Measurements from ENCODE around the gene CCR4. TPM values are rescaled to one million over a fixed set of nuclear protein-coding genes. Genes with fewer than 3 reads are reported as not detected.
"Not testable (repeated sequence)": the region's sequence is repeated elsewhere in the genome, so short reads cannot be mapped to it uniquely, and the experiment has no call there.

Gene CCR4
- 1 to 10 TPM; 4.3 to 9.4 (median 5.6) TPM for total RNA-seq
- polyA plus RNA-seq: 1 to 10 TPM in 1 of 3 donors, under 1 TPM in 2; 0.28 to 1.4 (median 0.76) TPM
- long read RNA-seq, donor 1: 0 reads
- long read RNA-seq, donor 2, partial matches to known transcripts: 0 of 2 reads
- long read RNA-seq, donor 2, other reads (novel, unspliced or antisense): 0 of 2 reads

GRCh38 chr3:32951410-32951811 lies at the start of gene CCR4:
Gene CCR4 (plus strand): TSS chr3:32951644. CDS start chr3:32953423, 1,779 bp downstream.
- H3K36me3 ChIP-seq: no peaks in the 10 kb centered on the region
- no peaks in the 10 kb centered on the region for H3K9me3 ChIP-seq
- H3K27me3 ChIP-seq (replicated peaks in 1 of 7): no peaks in the 10 kb centered on the region
- WGBS, 5 donors: 10 to 13% (median 11%) methylated on average over 9 of the region's 9 CpGs
- TF ChIP-seq POLR2A (IDR thresholded peaks at IDR 0.05) (no peak), POLR2AphosphoS5 (IDR thresholded peaks at IDR 0.05) (peak in 2 of 3 donors; percentile 30 to 74), CTCF (IDR thresholded peaks at IDR 0.05 in 8 of 11, conservative IDR thresholded peaks at IDR 0.05 in 3 of 11) (no peak)
- DNase-seq: peak; percentile 74
- H3K4me3 ChIP-seq: peak within 1 kb of the TSS in 3 of 8 donors; percentile 5 to 51 (median 16)
- intact Hi-C loops (cut with DNase I; ENCODE audit: low total_unique reads): loop anchor here (2.0 to 10.0 kb wide), 2 partner anchors 123 to 423 kb away; no protein-coding TSS in a partner anchor
- H3K27ac ChIP-seq: peak within 1 kb of the TSS in 2 of 8 donors; percentile 5 to 56
- H3K4me1 ChIP-seq: peaks cover 0 to 18% (median 9%) of the 10 kb centered on the region in 6 donors

GRCh38 chr3:32902887-32903371 lies 48.5 kb upstream of the CCR4 start:
- H3K36me3 ChIP-seq; H3K9me3 ChIP-seq; H3K4me1 ChIP-seq; intact Hi-C loops (cut with DNase I; ENCODE audit: low total_unique reads); H3K27ac ChIP-seq: not testable (repeated sequence)
- DNase-seq: peak; percentile 81
- peak overlapping the region; percentile 8 to 60 (median 18) for H3K4me3 ChIP-seq
- H3K27me3 ChIP-seq (replicated peaks in 1 of 7): peaks cover 0 to 23% (median 0%) of the 10 kb centered on the region in 7 donors
- 30 to 54% (median 46%) methylated on average over 4 to 31 of the region's 31 CpGs for WGBS, 5 donors

GRCh38 chr3:32903953-32904352 lies 47.5 kb upstream of the CCR4 start:
- H3K4me3 ChIP-seq: no peak overlapping the region
- intact Hi-C loops (cut with DNase I; ENCODE audit: low total_unique reads): no loop called here
- H3K27me3 ChIP-seq (replicated peaks in 1 of 7): peaks cover 0 to 23% (median 0%) of the 10 kb centered on the region in 7 donors
- TF ChIP-seq POLR2A (IDR thresholded peaks at IDR 0.05) (no peak), POLR2AphosphoS5 (IDR thresholded peaks at IDR 0.05) (no peak), CTCF (IDR thresholded peaks at IDR 0.05 in 8 of 11, conservative IDR thresholded peaks at IDR 0.05 in 3 of 11) (no peak)
- H3K4me1 ChIP-seq: peaks cover 0 to 9% (median 2%) of the 10 kb centered on the region in 6 donors
- H3K27ac ChIP-seq: no peak overlapping the region
- no peaks in the 10 kb centered on the region for H3K36me3 ChIP-seq
- DNase-seq: no peak
- 92 to 95% (median 94%) methylated on average over 10 of the region's 10 CpGs for WGBS, 5 donors
- H3K9me3 ChIP-seq: no peaks in the 10 kb centered on the region

GRCh38 chr3:32909999-32910398 lies 41.4 kb upstream of the CCR4 start:
- no peaks in the 10 kb centered on the region for H3K9me3 ChIP-seq
- H3K4me1 ChIP-seq: no peaks in the 10 kb centered on the region
- intact Hi-C loops (cut with DNase I; ENCODE audit: low total_unique reads): no loop called here
- TF ChIP-seq POLR2A (IDR thresholded peaks at IDR 0.05) (no peak), CTCF (IDR thresholded peaks at IDR 0.05 in 8 of 11, conservative IDR thresholded peaks at IDR 0.05 in 3 of 11) (no peak), POLR2AphosphoS5 (IDR thresholded peaks at IDR 0.05) (no peak)
- H3K4me3 ChIP-seq: no peak overlapping the region
- no peak for DNase-seq
- 82 to 94% (median 91%) methylated on average over 3 of the region's 3 CpGs for WGBS, 5 donors
- H3K36me3 ChIP-seq: no peaks in the 10 kb centered on the region
- no peak overlapping the region for H3K27ac ChIP-seq
- no peaks in the 10 kb centered on the region for H3K27me3 ChIP-seq (replicated peaks in 1 of 7)
